ENCODE data around the gene ICAM1.

The ICAM1 gene

GRCh38 chr19:10245189-10245939, 25.6 kb upstream of the ICAM1 start:
- DNase-seq: no peak

- DNase-seq: no peak
Measured at GRCh38 chr19:10246511-10246910, 24.4 kb upstream of the ICAM1 start.

GRCh38 chr19:10251792-10252694, 18.9 kb upstream of the ICAM1 start, which contains the start of gene MRPL4:
TSS of gene MRPL4 (plus strand) at chr19:10252214. CDS start at chr19:10252254, 40 bp downstream.
- DNase-seq: peak; percentile 96 to 99

GRCh38 chr19:10252707-10253106, 18.2 kb upstream of the ICAM1 start:
- no peak for DNase-seq

GRCh38 chr19:10254244-10254643, 16.7 kb upstream of the ICAM1 start:
- DNase-seq: no peak

- DNase-seq: no peak
Measured at GRCh38 chr19:10255358-10255757, 15.6 kb upstream of the ICAM1 start.

- no peak for DNase-seq
Measured at GRCh38 chr19:10256551-10256950, 14.4 kb upstream of the ICAM1 start.

GRCh38 chr19:10256970-10257615, 13.8 kb upstream of the ICAM1 start:
- no peak for DNase-seq

GRCh38 chr19:10258080-10258710, 12.7 kb upstream of the ICAM1 start:
- no peak for DNase-seq

GRCh38 chr19:10259162-10259905, 11.6 kb upstream of the ICAM1 start:
- DNase-seq: peak; percentile 82 to 85

- DNase-seq: no peak
Measured at GRCh38 chr19:10260141-10260584, 10.8 kb upstream of the ICAM1 start.

GRCh38 chr19:10262771-10263170, 8.1 kb upstream of the ICAM1 start:
- DNase-seq: no peak

- DNase-seq: no peak
Measured at GRCh38 chr19:10266706-10267105, 4.2 kb upstream of the ICAM1 start.

GRCh38 chr19:10268071-10268470, 2.8 kb upstream of the ICAM1 start:
- DNase-seq: no peak

GRCh38 chr19:10269333-10270179, 1.4 kb upstream of the ICAM1 start:
- DNase-seq: peak; percentile 44 to 83

GRCh38 chr19:10270180-10270615, 722 bp upstream of the ICAM1 start:
- no peak for DNase-seq

- no peak for DNase-seq
Measured at GRCh38 chr19:10271543-10272086, 695 bp downstream of the ICAM1 start.

GRCh38 chr19:10274589-10274988, 3.7 kb downstream of the ICAM1 start:
- no peak for DNase-seq

GRCh38 chr19:10277795-10278589, 7.1 kb downstream of the ICAM1 start:
- DNase-seq: no peak

- no peak for DNase-seq
Measured at GRCh38 chr19:10278935-10279334, 8.0 kb downstream of the ICAM1 start.
